Measurements from ENCODE around the gene ZNRF1.
A peak's percentile ranks its signal among the peaks of the same experiment; 100 is the strongest.
"Not testable (repeated sequence)": the region's sequence is repeated elsewhere in the genome, so short reads cannot be mapped to it uniquely, and the experiment has no call there.

ZNRF1 gene

DNA sequence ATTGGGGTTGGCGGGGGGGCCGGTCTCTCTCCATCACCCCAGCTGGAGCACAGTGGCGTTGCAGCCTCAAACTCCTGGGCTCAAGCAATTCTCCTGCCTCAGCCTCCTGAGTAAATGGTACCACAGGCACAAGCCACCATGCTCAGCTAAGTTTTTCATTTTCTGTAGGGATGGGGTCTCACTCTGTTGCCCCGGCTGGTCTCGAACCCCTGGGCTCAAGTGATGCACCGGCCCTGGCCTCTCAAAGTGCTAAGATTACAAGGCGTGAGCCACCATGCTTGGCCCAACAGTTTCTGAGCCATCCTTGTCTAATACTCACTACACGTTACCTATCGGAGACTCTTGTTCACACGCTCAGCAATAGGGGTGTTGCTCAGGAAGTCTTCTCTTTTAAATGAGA lies 25.5 kb upstream of the ZNRF1 start:
- DNase-seq (ENCODE audit: low read depth), result no peak
- TF ChIP-seq, protein P1, sequence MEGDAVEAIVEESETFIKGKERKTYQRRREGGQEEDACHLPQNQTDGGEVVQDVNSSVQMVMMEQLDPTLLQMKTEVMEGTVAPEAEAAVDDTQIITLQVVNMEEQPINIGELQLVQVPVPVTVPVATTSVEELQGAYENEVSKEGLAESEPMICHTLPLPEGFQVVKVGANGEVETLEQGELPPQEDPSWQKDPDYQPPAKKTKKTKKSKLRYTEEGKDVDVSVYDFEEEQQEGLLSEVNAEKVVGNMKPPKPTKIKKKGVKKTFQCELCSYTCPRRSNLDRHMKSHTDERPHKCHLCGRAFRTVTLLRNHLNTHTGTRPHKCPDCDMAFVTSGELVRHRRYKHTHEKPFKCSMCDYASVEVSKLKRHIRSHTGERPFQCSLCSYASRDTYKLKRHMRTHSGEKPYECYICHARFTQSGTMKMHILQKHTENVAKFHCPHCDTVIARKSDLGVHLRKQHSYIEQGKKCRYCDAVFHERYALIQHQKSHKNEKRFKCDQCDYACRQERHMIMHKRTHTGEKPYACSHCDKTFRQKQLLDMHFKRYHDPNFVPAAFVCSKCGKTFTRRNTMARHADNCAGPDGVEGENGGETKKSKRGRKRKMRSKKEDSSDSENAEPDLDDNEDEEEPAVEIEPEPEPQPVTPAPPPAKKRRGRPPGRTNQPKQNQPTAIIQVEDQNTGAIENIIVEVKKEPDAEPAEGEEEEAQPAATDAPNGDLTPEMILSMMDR (conservative IDR thresholded peaks at IDR 0.05; ENCODE audit: control insufficient read depth, insufficient read depth, low read depth, low read length), result no peak
- no peak overlapping the region for H3K4me3 ChIP-seq (ENCODE audit: control insufficient read depth, low read depth, low read length)

DNA sequence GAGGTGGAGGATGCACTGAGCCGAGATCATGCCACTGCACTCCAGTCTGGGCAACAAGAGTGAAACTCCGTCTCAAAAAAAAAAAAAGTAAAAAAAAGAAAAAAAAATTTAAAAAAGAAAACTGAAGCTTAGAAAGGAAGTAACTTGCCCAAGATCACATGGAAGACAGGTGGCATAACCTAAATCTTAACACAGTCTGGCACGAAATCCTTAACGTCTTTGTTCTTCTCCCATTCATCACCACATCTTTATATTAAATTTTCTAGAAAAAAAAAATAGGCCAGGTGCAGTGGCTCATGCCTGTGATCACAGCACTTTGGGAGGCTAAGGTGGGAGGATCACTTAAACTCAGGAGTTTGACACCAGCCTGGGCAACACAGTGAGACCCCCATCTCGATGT lies 23.2 kb upstream of the ZNRF1 start:
- H3K4me3 ChIP-seq (ENCODE audit: control insufficient read depth, low read depth, low read length), result no peak overlapping the region
- TF ChIP-seq, protein P1 (conservative IDR thresholded peaks at IDR 0.05; ENCODE audit: control insufficient read depth, insufficient read depth, low read depth, low read length), result no peak

DNA sequence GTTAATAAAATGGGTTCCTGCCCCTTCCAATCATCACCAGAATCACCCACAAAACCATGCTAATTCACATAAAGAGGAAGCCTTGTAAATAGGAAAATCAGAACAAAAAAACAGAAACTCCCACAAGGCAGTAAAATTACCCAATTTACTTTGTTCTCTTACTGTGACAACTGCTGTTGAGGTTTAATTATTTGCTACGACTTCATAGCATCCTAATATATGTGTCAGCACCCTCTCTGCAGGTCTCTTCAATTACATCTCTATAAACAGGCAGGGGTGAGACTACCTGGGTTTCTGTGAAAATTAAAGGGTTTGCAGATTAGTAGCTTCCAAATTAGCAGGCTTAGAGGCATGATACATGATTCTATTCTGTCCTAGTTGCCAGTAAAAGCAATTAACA lies 16.6 kb upstream of the ZNRF1 start:
- H3K4me3 ChIP-seq (ENCODE audit: control insufficient read depth, low read depth, low read length), result no peak overlapping the region
- TF ChIP-seq, protein P1 (conservative IDR thresholded peaks at IDR 0.05; ENCODE audit: control insufficient read depth, insufficient read depth, low read depth, low read length), result no peak
- DNase-seq (ENCODE audit: low read depth), result no peak

More for the DNA sequence above, 23.2 kb upstream of the ZNRF1 start:
- DNase-seq (ENCODE audit: low read depth), result no peak

DNA sequence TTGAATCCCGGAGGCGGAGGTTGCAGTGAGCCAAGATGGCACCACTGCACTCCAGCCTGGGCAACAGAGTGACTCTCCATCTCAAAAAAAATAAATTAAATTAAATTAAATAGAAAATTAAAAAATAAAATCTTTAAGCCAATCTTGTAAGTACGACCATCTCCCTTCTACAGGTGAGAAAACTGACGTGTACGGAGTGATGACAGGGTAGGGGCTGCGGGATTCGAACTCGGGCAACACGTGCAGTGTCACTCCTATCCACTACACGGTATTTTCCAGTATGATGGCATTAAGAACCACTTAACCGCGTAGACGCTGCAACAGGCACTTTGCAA lies 14.7 kb upstream of the ZNRF1 start:
- DNase-seq (ENCODE audit: low read depth), result no peak
- peak overlapping the region; percentile 97 for H3K4me3 ChIP-seq (ENCODE audit: control insufficient read depth, low read depth, low read length)
- TF ChIP-seq, protein P1 (conservative IDR thresholded peaks at IDR 0.05; ENCODE audit: control insufficient read depth, insufficient read depth, low read depth, low read length), result no peak

DNA sequence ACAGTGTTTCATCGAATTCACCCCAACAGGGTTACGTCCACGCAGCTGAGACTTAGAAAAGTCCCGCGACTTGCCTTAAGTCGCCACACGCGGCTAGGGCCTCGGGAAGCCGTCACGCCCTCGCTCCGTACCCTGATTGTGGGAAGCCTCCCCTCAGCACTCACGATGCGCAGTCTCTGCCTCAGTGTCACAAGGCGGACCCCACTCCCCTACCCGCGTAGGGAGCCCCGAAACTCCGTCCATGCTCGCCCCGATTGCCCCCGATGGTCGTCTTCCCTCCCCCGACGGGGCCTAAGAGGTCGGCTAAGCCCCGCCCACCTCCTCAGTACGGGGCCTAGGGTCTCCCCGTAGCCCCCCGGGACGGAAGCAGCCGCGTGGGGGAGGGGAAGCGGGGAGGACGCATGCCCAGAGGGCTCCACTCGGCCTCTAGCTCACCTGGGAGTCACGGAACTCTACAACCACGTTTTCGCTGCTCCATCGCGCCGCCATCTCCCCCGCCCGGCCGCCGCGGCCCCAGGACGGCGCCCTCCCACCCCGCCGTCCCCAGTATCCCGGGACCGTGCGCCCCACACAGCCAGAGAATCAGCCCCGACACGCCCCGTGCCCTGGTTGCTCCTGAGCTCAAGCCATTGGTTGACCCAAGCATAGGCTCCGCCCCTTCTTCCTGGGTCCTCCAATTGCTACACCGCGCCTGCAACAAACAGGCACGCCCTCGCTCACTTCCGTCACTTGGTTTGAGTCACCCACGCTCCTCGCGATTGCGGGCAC lies 14.1 kb upstream of the ZNRF1 start, which contains the start of gene WDR59:
Gene WDR59 (minus strand): TSS at position 595 of the 768 bp plus-strand sequence. CDS start 106 bp downstream, at position 489.
- peak; percentile 99 for DNase-seq (ENCODE audit: low read depth)
- peak within 1 kb of the TSS; percentile 97 for H3K4me3 ChIP-seq (ENCODE audit: control insufficient read depth, low read depth, low read length)
- TF ChIP-seq, protein P1 (conservative IDR thresholded peaks at IDR 0.05; ENCODE audit: control insufficient read depth, insufficient read depth, low read depth, low read length), result no peak

DNA sequence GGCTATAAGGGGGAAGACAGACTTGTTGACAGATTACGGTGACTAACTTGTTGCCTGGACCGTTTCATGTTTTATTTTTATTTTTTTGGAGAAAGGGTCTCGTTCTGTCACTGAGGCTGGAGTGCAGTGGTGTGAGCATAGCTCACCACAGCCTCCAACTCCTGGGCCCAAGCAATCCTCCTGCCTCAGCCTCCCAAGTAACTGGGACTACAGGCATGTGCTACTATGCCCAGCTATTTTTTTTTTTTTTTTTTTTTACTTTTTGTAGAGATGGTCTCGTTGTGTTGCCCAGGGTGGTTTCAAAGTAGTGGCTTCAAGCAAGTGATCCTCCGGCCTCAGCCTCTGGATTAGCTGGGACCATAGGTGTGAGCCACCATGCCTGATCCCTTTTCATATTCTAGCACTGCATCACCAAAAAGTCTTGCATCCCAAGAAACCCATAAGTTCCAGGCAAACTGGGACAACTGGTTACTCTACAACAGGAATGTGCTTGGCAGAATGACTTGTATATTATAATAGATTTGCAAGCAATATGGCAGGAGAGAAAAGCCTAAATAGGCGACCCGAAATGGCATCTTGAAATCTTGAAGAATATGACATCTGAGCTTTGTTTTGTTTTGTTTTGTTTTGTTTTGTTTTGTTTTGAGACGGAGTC lies 11.7 kb upstream of the ZNRF1 start:
- TF ChIP-seq, protein P1 (conservative IDR thresholded peaks at IDR 0.05; ENCODE audit: control insufficient read depth, insufficient read depth, low read depth, low read length), result no peak
- DNase-seq (ENCODE audit: low read depth), result no peak
- H3K4me3 ChIP-seq (ENCODE audit: control insufficient read depth, low read depth, low read length), result no peak overlapping the region

DNA sequence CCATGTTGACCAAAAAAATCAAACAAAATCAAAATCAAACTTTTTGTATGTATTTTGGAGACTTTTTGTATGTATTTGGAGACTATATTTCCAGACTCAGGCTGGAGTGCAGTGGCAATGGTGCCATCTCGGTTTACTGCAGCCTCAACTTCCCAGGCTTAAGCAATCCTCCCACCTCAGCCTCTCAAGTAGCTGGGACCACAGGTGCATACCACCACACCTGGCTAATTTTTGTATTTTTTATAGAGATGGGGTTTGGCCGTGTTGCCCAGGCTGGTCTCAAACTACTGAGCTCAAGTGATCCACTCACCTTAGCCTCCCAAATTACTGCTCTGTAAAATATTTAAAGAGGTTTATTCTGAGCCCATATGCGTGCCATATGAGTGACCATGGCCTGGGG lies 9.0 kb upstream of the ZNRF1 start:
- H3K4me3 ChIP-seq (ENCODE audit: control insufficient read depth, low read depth, low read length); DNase-seq (ENCODE audit: low read depth): not testable (repeated sequence)
